Fibroblast of upper back skin (primary cell): ENCODE data around the gene ACKR1.

Experiments used
- DNase-seq: peaks from one replicate; pipeline ENCODE4 v3.0.0-alpha.2; 2013

The ACKR1 gene

GRCh38 chr1:159204161-159205141 is at the start of gene ACKR1:
TSS of gene ACKR1 (plus strand) at chr1:159204875. CDS start at chr1:159204960, 85 bp downstream.
- DNase-seq: no peak

GRCh38 chr1:159161001-159161718 is 43.5 kb upstream of the ACKR1 start:
- peak; percentile 91 for DNase-seq

- no peak for DNase-seq
These were observed 43.0 kb upstream of the ACKR1 start for GRCh38 chr1:159161719-159162026.

GRCh38 chr1:159162516-159163265 is 42.0 kb upstream of the ACKR1 start:
- DNase-seq: no peak

- DNase-seq: no peak
These were observed 41.0 kb upstream of the ACKR1 start for GRCh38 chr1:159163614-159164228.

- no peak for DNase-seq
These were observed 36.6 kb upstream of the ACKR1 start for GRCh38 chr1:159168043-159168442.

- no peak for DNase-seq
These were observed 34.0 kb upstream of the ACKR1 start for GRCh38 chr1:159170639-159171038.

GRCh38 chr1:159171254-159171687 is 33.4 kb upstream of the ACKR1 start, which contains the start of gene CADM3:
TSS of gene CADM3 (plus strand) at chr1:159171615. CDS start at chr1:159171766, 151 bp downstream.
- DNase-seq: no peak

GRCh38 chr1:159171688-159172501 is 32.8 kb upstream of the ACKR1 start:
- no peak for DNase-seq

- no peak for DNase-seq
These were observed 31.9 kb upstream of the ACKR1 start for GRCh38 chr1:159172614-159173291.

GRCh38 chr1:159173320-159173719 is 31.4 kb upstream of the ACKR1 start:
- DNase-seq: no peak

- DNase-seq: no peak
These were observed 29.1 kb upstream of the ACKR1 start for GRCh38 chr1:159175571-159175970.

- peak; percentile 74 for DNase-seq
These were observed 27.3 kb upstream of the ACKR1 start for GRCh38 chr1:159177272-159177907.

GRCh38 chr1:159179906-159180305 is 24.8 kb upstream of the ACKR1 start:
- DNase-seq: no peak

GRCh38 chr1:159180516-159180915 is 24.2 kb upstream of the ACKR1 start:
- DNase-seq: no peak

- no peak for DNase-seq
These were observed 23.2 kb upstream of the ACKR1 start for GRCh38 chr1:159181328-159182024.

- DNase-seq: no peak
These were observed 20.5 kb upstream of the ACKR1 start for GRCh38 chr1:159184201-159184600.

- no peak for DNase-seq
These were observed 19.6 kb upstream of the ACKR1 start for GRCh38 chr1:159185121-159185520.

- no peak for DNase-seq
These were observed 17.6 kb upstream of the ACKR1 start for GRCh38 chr1:159187033-159187432.
